GM18502 (cell line): ENCODE measurements around the gene USB1.
"Not testable (repeated sequence)": the region's sequence is repeated elsewhere in the genome, so short reads cannot be mapped to it uniquely, and the experiment has no call there.

ENCODE experiments used
- ATAC-seq: cut with Tn5 transposase; IDR thresholded peaks from one replicate; pipeline ENCODE4 v1.9.1; 2021; ENCODE audit warnings: mild to moderate bottlenecking; ENCODE audit not compliant: unreplicated experiment, poor library complexity

USB1 gene

GRCh38 chr16:57969451-57970123 is 31.6 kb upstream of the USB1 start:
- ATAC-seq, result no peak

DNA sequence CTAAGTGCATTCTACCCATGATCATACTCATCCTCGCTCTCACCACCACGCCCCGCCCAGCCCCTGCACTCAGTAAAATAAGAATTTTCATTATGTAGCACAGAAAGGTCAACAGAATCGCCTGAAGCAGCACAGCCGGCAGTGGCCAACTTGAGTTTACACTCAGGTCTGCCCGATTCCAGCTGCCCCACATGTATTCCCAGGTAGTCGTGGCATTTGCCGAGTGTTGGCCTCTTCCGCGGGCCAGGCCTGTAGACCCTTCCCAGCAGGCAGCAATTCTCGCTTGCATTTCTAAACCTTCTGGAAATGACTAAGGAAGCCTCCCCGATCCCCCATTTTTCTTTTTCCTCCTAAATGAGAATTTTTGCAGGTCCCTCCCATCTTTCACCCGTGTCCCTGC is 30.9 kb upstream of the USB1 start:
- no peak for ATAC-seq

DNA sequence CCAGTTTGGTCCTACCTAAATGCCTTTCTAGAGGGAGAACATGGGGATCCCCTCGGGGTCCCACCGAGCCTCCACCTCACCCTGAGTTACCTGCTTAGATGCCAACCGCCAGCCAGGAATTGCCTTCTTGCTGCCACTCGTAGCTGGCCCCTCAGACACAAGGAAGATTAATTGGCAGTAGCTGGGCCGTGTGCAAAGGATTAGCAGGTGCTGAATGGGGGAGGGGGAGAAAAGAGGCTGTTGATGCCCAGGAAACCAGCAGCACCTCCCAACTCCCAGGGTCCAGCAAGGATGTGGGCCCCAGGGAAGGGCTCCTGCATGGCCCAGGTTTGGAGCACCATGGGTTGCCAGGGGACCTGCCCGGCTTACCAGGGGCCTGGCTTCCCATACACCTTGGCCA is 30.2 kb upstream of the USB1 start, which contains the start of gene CNGB1:
Gene CNGB1, minus strand, starts transcription at position 159 of the 400 bp plus-strand sequence. CDS start 3,842 bp downstream, outside the sequence.
- ATAC-seq, result no peak

DNA sequence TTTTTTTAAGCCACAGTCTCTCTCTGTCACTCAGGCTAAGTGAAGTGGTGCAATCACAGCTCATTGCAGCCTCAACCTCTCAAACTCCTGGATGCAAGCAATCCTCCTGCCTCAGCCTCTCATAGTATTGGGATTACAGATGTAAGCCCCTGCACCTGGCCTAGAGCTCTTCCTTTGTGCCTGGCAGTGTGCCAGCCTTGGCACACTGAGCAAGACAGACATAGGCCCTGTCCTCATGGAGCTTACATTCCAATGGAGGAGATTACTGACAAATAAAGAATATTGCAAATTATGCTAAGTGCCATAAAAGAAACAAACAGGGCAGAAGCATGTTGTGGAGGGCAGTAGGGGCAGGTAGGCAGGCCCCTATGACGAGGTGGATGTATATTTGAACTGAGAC is 29.4 kb upstream of the USB1 start:
- no peak for ATAC-seq

DNA sequence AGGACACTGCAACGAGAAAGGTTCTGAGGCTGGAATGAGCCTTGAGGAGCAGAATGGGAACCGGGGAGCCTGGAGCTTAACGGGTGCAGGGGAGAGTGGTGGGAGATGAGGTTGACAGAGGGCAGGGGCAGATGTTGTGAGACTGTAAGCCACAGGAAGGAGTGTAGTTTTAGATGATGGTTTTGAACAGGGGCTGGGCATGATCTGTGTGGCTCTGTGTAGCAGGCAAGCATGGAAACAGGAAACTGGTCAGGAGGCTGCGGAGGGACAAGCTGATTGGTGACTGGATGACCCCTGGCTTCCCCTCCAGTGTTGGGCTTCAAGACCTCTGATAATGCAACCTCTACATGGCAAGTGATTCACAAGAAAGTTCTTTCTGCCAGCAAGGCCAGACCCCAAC is 28.9 kb upstream of the USB1 start:
- ATAC-seq, result no peak

GRCh38 chr16:57976331-57976796 is 24.8 kb upstream of the USB1 start:
- ATAC-seq, result no peak

- no peak for ATAC-seq
These were observed 23.7 kb upstream of the USB1 start for GRCh38 chr16:57977418-57978069.

GRCh38 chr16:57978070-57978465 is 23.1 kb upstream of the USB1 start:
- not testable (repeated sequence) for ATAC-seq

GRCh38 chr16:57979006-57979585 is 22.1 kb upstream of the USB1 start:
- no peak for ATAC-seq

DNA sequence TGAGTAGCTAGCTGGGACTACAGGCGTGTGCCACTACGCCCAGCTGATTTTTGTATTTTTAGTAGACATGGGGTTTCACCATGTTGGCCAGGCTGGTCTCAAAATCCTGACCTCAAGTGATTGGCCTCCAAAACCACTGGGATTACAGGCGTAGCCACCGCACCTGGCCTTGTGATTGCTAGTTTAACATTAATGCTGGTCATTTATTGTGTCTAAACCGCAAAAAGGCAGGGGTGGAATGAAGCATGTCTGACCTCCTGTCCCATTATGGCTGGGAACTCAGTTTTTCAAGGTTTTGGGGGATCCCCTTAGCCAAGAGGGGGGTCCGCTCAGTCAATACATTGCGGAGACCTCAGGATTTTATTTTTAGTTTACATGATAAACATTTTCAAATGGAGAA is 19.6 kb upstream of the USB1 start:
- ATAC-seq, result no peak

DNA sequence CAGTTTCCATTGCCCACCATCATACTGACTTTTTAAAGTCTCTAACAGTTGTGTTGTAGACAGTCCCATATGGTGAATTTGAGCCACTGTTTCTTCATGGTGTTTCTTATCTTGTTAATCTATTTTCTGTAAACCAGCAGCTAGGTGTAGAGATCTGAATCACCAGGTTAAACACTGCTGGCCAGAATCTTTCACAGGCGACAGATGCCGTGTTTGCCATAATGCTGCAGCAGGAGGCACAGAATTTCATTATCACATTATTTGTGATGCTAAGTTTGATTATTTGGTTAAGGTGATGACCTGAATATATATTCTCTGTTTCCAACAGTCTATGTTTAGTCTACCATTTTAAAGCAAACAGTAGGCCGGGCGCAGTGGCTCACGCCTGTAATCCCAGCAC is 18.8 kb upstream of the USB1 start:
- ATAC-seq, result no peak

DNA sequence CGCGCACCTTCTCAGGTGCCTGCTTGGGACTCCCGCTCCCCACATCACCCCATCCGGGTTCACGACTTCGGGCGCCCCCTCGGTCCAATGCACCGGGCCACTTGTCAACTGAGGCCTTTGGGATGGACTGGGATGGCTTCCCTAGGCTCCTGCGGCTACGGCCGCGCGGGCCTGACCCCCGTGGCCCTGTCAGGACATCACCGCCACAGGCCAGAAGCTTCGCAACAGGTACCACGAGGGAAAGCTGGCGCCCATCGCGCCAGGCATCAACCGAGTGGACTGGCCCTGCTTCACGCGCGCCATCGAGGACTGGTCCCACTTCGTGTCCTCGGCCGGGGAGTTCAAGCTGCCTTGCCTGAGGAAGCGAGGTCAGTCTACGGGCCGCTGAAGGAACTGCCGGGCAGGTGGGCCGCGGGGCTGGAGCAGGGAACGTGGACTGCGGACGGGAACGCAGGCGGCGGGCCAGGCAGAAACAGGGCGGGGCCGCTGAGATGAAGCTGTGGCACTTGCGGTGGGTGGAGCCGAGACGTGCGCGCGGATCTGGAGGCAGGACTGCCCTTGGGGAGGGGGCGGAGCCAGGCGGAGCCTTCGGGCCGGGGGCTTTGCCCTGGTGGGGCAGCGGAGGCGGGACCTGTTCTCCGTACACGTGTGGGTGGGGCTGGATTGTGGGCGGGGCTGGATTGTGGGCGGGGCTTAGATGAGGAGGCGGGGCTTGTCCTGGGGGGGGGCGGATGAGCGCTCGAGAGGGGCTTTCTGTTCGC is 16.6 kb upstream of the USB1 start:
- ATAC-seq, result peak; percentile 87

- peak; percentile 36 for ATAC-seq
These were observed 15.7 kb upstream of the USB1 start for GRCh38 chr16:57985204-57986181.

DNA sequence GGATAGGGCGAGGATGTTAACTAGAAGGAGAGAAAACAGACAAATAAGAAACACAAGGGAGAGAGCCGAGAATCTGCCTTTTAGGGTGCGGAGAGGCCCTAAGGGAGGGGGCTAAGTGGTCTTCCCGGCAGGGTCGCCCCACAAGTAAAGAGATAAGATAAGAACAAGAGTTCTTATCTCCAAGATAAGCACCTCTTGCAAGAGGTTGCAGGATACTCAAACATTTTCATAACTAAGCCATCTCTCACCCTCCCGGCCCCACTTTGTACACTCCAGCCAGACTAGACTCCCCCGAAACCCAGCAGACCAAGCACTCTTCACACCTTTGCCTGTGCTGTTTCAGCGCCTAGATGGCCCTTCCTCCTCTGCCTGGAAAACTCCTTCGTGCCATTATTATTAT is 15.0 kb upstream of the USB1 start:
- no peak for ATAC-seq

DNA sequence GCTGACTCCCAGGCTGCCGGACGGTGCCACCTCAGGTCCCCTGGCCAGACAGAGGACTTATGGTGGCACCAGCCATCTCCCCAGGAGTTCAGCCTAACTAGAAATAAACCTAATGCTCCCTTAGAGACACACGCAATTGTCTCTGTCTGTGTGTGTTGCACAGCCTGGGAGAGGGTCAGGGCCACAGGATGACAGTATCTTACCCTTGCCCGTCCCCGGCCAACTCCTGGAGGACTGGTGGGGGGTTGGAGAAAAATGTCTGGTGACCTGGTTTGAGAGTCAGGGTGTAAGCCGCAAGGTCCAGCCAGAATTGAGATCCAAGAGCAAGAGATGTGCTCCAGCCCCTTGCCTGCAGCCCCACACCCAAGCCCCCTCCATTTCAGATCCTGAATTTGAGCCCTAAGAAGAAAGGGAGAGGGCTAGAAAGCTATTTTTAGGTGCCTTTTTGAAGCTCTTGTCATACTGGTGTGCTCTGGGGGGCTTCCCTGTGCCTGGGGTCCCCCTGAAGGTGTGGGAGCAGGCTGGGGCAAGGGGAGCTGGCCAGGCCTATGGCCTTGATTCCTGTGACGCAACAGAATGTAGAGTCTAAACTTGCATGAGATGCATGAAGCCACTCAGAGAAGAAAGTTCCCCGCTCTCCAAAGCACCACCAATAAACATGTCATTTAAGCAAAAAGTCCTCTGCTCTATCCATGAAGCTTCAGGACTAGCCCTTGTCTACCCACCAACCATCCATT is 13.6 kb upstream of the USB1 start:
- no peak for ATAC-seq

GRCh38 chr16:57988929-57989328 is 12.3 kb upstream of the USB1 start:
- ATAC-seq, result no peak

DNA sequence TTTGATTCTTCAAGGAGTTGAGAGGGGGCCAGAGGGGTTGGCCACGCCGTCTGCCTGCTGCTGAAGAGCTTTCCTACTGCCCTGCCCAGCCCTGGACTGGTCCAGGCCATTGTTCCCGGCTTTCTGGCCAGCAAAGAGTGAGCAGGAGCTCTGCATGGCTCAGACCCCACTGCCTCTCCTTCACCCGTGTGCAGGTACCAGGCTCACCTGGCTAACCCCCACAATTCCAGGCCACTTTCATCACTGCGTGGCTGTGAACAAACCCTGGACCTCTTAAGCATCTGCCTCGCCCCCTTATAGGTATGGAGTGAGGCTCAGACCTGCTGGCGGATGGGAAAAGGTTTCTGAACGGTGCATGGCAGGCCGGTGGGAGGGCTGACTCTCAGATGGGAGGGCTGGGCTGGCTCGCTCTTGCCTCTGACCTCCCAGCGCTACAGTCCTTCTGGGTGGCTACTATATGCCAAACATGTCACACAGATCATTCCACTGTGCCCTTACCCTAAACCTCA is 9.6 kb upstream of the USB1 start:
- no peak for ATAC-seq

- no peak for ATAC-seq
These were observed 9.1 kb upstream of the USB1 start for GRCh38 chr16:57992084-57992483.

- ATAC-seq, result no peak
These were observed 7.8 kb upstream of the USB1 start for GRCh38 chr16:57993438-57993837.
